Loucy (cell line): ENCODE data around the gene TM2D3.

Experiments used
- H2AFZ ChIP-seq: fragments of 200-600 bp; sonication (generic); 2 replicates; pipeline ENCODE4 v1.6.0; 2016; ENCODE audit warnings: antibody characterized with exemption, mild to moderate bottlenecking, low read length, moderate library complexity
- H3F3A ChIP-seq: fragments of 200-600 bp; 2 replicates; pipeline ENCODE4 v1.6.0; 2016; ENCODE audit warnings: antibody characterized with exemption, low read depth, mild to moderate bottlenecking
- H3K27me3 ChIP-seq: fragments of 200-600 bp; sonication (generic); 2 replicates; pipeline ENCODE4 v1.6.1; 2014; ENCODE audit warnings: low read length, mild to moderate bottlenecking; ENCODE audit not compliant: insufficient read depth, poor library complexity, severe bottlenecking
- H3K36me3 ChIP-seq: fragments of 200-600 bp; sonication (generic); 2 replicates; pipeline ENCODE4 v1.6.1; 2016; ENCODE audit warnings: low read length; ENCODE audit not compliant: insufficient read depth
- H3K4me1 ChIP-seq: fragments of 200-600 bp; sonication (generic); 2 replicates; pipeline ENCODE4 v1.5.1; 2014; ENCODE audit warnings: low read length, mild to moderate bottlenecking; ENCODE audit not compliant: insufficient read depth, poor library complexity, severe bottlenecking
- H3K4me2 ChIP-seq: fragments of 200-600 bp; sonication (generic); 2 replicates; pipeline ENCODE4 v1.6.0; 2014; ENCODE audit warnings: antibody characterized with exemption, low read length, low read depth, mild to moderate bottlenecking; ENCODE audit not compliant: poor library complexity, severe bottlenecking
- H3K4me3 ChIP-seq: fragments of 200-600 bp; sonication (generic); 2 replicates; pipeline ENCODE4 v1.5.1; 2014; ENCODE audit warnings: low read length, mild to moderate bottlenecking, mixed read lengths; ENCODE audit not compliant: poor library complexity, severe bottlenecking
- H3K79me2 ChIP-seq: fragments of 200-600 bp; sonication (generic); 2 replicates; pipeline ENCODE4 v1.6.1; 2014; ENCODE audit warnings: low read length; ENCODE audit not compliant: insufficient read depth
- H3K9ac ChIP-seq: fragments of 200-600 bp; sonication (generic); 2 replicates; pipeline ENCODE4 v1.6.0; 2014; ENCODE audit warnings: mild to moderate bottlenecking, low read depth, low read length, moderate library complexity; ENCODE audit not compliant: poor library complexity, severe bottlenecking
- H3K9me2 ChIP-seq: fragments of 200-600 bp; sonication (generic); replicated peaks from 2 replicates; pipeline ENCODE4 v1.6.1; 2016; ENCODE audit warnings: low read depth, low read length, mixed read lengths
- H3K9me3 ChIP-seq: fragments of 200-600 bp; sonication (generic); 2 replicates; pipeline ENCODE4 v1.6.1; 2014; ENCODE audit warnings: mild to moderate bottlenecking, antibody characterized with exemption, low read length, low read depth; ENCODE audit not compliant: insufficient read depth
- H4K20me1 ChIP-seq: fragments of 200-600 bp; sonication (generic); 2 replicates; pipeline ENCODE4 v1.6.0; 2014; ENCODE audit warnings: antibody characterized with exemption, low read length, mild to moderate bottlenecking; ENCODE audit not compliant: insufficient read depth, poor library complexity, severe bottlenecking
- CTCF ChIP-seq: fragments of 200-600 bp; sonication (generic); conservative IDR thresholded peaks from 2 replicates; pipeline ENCODE4 v1.5.1; 2014; ENCODE audit warnings: mild to moderate bottlenecking, antibody characterized with exemption, low read length
- EZH2phosphoT487 ChIP-seq: fragments of 200-600 bp; IDR thresholded peaks from 2 replicates; pipeline ENCODE4 v1.6.1; 2018; ENCODE audit warnings: antibody characterized with exemption, mild to moderate bottlenecking, moderate library complexity, borderline replicate concordance

TM2D3 gene

DNA sequence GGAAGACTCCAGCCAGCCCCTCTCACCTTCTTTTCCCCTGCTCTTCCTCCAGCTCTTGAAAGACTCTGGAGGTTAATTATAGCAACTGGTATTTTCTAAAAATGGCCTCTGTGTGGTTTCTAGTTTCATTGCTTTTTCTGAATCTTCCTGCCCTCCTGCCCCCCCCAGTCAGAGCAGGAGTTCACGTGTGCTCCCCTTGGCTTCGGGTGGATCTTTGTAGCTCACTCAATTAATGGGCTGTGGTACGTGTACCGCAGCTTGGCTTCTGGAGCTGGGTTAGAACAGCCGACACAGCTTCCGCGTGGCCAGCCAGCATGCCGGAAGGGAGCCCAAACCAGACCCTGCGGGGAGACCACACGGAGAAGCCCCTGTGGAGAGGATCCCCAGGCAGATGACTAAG is 31.5 kb downstream of the TM2D3 start:
- H2AFZ ChIP-seq: no peak overlapping the region
- no peak for TF ChIP-seq CTCF
- no peak for TF ChIP-seq EZH2phosphoT487
- H3K79me2 ChIP-seq: no peaks in the 10 kb centered on the region

DNA sequence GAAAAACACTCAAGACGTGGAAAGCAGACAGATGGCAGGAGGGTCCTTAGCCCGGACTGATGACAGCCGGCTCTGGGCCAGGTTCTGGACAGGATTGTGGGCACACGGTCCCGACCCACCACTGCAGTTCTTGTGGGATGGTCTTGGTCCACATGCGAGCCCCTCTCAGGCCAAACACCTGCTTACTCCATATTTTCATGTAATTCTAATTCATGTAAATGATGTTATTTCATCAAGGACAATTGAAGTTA is 32.6 kb downstream of the TM2D3 start:
- Histone ChIP-seq H2AFZ (no peak overlapping the region), H3F3A (no peaks in the 10 kb centered on the region), H3K4me3 (no peak overlapping the region), H3K27me3 (no peaks in the 10 kb centered on the region), H3K79me2 (no peaks in the 10 kb centered on the region), H3K9me3 (peaks cover 5% of the 10 kb centered on the region; the same call in 1 of the 2 replicates), H3K9me2 (no peaks in the 10 kb centered on the region), H3K4me2 (peak overlapping the region; percentile 19), H3K9ac (no peak overlapping the region), H3K36me3 (no peaks in the 10 kb centered on the region), H4K20me1 (no peaks in the 10 kb centered on the region), H3K4me1 (peaks cover 29% of the 10 kb centered on the region)
- TF ChIP-seq CTCF: no peak
- TF ChIP-seq EZH2phosphoT487: no peak

More for the DNA sequence above, 31.5 kb downstream of the TM2D3 start:
- H3K9ac ChIP-seq: no peak overlapping the region
- H3K9me3 ChIP-seq: peaks cover 5% of the 10 kb centered on the region; the same call in 1 of the 2 replicates
- H3K4me3 ChIP-seq: no peak overlapping the region
- no peaks in the 10 kb centered on the region for H3K27me3 ChIP-seq
- H3F3A ChIP-seq: no peaks in the 10 kb centered on the region
- H4K20me1 ChIP-seq: no peaks in the 10 kb centered on the region
- no peaks in the 10 kb centered on the region for H3K9me2 ChIP-seq
- peaks cover 29% of the 10 kb centered on the region for H3K4me1 ChIP-seq
- no peak overlapping the region for H3K4me2 ChIP-seq
- no peaks in the 10 kb centered on the region for H3K36me3 ChIP-seq

DNA sequence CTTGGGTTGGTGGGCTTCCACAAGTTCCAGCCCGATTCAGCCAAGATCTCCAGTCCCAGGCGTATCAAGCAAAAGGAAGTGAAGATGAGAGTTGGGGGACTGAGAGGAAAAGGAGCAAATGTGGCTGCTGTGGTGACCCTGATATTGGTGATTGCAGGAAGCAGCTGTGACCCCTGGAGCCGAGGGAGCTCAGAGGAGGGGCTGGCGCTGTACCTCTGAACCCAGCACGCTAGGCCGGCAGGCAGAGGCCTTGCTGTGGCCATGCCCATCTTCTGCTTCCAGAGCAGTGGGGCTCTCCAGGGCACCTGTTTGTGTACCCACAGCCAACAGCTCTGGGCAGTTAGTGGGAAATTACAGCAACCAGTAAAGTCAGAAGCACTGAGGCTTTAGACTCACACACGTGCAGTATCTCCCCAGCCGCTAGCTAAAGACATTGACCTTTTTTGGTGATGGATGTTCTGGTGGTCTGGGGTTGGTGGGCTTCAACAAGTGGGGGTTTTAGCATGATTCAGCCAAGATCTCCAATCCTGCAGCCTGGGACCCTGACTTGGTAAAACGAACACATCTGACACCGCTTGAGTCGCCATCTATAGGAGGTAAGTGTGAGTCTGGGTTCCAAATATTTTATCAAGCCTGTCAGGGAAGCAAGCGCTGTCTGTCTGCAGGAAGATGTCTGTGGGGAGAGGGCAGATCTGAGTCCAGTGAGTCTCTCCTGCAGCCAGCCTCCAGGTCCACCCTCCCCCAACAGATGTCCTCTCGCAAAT is 33.1 kb downstream of the TM2D3 start:
- Histone ChIP-seq H3K79me2 (no peaks in the 10 kb centered on the region), H3K36me3 (no peaks in the 10 kb centered on the region), H3K9ac (no peak overlapping the region), H3F3A (no peaks in the 10 kb centered on the region), H3K4me3 (no peak overlapping the region), H3K27me3 (no peaks in the 10 kb centered on the region), H4K20me1 (no peaks in the 10 kb centered on the region), H2AFZ (no peak overlapping the region), H3K9me2 (no peaks in the 10 kb centered on the region), H3K4me2 (peak overlapping the region; percentile 19), H3K9me3 (peaks cover 5% of the 10 kb centered on the region; the same call in 1 of the 2 replicates), H3K4me1 (peaks cover 29% of the 10 kb centered on the region)
- TF ChIP-seq EZH2phosphoT487: no peak
- no peak; the same call in 1 of the 2 replicates for TF ChIP-seq CTCF
